Retinal pigment epithelial cell (primary cell): ENCODE measurements around the gene MIF.
"Not testable (repeated sequence)": the region's sequence is repeated elsewhere in the genome, so short reads cannot be mapped to it uniquely, and the experiment has no call there.

Experiments used
- DNase-seq: peaks from one replicate; pipeline ENCODE4 v3.0.0-alpha.2; 2010; ENCODE audit warnings: low read depth
- H3K4me3 ChIP-seq: 2 replicates; pipeline ENCODE4 v1.5.1; 2011; ENCODE audit warnings: mild to moderate bottlenecking, low read length, control low read depth, moderate library complexity
- TF ChIP-seq, protein P1 (sequence below): conservative IDR thresholded peaks from 2 replicates; pipeline ENCODE4 v1.5.1; 2011; ENCODE audit warnings: low read depth, low read length, control low read depth, inconsistent platforms

The MIF gene

DNA sequence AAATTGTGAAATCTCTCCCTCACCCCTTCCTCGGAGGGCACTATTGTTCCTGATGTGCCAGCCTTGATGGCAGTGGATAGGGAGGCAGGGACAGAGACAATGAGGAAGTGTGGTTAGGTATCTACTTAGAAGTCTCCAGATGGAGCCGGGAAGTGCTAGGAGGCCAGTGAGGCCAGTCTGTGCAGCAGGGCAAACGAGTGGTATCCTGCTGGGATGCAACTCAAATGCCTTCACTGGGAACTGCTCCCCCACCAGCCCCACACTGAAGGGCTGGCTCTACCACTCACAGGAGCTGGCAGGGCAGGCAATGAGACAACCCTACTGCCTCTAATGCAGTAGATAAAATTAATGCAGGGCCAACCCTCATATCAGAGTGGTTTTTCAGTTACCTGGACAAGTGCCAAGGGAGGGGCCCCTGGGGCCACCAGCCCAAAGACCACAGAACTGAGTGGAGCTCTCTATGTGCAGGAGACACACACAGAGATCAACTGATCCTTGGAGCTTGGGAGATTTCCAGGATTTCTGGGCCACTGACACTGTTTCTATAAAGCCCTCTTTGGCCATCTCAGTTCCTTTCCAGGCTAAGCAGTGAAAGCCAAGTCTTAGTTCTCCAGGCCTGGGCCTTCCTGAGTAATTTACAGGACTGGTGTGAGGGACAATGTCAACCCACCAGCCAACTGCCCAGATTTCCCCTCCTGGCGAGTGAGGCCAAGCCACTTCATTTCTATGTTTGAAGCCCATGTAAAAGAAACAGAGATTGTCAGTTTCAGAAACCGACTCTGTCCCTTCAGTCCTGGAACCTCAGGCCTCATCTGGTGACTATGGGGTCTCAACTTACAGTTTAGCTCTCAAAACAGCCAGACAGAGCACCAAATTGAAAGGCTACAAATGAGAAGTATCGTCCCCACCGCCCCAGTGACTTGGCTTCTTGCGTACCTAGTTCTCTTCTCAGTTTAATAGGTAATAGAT is 4.1 kb downstream of the MIF start:
- TF ChIP-seq, protein P1, sequence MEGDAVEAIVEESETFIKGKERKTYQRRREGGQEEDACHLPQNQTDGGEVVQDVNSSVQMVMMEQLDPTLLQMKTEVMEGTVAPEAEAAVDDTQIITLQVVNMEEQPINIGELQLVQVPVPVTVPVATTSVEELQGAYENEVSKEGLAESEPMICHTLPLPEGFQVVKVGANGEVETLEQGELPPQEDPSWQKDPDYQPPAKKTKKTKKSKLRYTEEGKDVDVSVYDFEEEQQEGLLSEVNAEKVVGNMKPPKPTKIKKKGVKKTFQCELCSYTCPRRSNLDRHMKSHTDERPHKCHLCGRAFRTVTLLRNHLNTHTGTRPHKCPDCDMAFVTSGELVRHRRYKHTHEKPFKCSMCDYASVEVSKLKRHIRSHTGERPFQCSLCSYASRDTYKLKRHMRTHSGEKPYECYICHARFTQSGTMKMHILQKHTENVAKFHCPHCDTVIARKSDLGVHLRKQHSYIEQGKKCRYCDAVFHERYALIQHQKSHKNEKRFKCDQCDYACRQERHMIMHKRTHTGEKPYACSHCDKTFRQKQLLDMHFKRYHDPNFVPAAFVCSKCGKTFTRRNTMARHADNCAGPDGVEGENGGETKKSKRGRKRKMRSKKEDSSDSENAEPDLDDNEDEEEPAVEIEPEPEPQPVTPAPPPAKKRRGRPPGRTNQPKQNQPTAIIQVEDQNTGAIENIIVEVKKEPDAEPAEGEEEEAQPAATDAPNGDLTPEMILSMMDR = no peak
- no peak overlapping the region for H3K4me3 ChIP-seq
- DNase-seq = no peak

DNA sequence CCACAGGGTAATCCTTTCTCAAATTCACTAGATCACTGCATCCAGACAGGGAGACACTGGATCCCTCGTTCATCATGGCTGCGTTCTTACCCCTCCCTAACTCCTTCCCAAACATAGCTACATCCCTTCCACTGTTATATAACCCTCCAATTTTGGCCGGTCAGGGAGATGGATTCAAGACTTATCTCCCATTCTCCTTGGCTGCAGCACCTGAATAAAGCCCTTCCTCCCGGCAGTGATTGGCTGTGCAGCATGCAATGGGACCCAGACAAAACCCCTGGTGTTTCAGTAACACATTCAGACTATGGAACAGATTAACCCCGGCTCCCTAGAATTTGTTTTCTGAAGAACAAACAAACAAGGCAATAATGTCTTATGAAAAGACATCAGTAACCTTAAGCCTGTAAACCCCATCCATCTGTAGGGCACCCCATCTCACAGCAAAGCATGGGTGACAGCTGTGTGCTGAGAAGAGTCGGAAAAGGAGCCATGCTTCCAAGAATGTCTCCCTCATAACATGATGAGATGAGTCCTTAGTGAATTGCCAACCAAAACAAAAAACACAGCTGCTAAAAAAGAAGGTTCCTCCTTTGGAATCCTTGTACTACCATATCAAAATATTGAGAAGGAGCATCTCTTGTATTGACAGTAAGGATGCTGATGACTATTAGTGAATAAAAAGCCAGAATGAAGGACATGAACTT is 5.0 kb downstream of the MIF start:
- H3K4me3 ChIP-seq = no peak overlapping the region
- no peak for DNase-seq
- TF ChIP-seq, protein P1 = no peak

DNA sequence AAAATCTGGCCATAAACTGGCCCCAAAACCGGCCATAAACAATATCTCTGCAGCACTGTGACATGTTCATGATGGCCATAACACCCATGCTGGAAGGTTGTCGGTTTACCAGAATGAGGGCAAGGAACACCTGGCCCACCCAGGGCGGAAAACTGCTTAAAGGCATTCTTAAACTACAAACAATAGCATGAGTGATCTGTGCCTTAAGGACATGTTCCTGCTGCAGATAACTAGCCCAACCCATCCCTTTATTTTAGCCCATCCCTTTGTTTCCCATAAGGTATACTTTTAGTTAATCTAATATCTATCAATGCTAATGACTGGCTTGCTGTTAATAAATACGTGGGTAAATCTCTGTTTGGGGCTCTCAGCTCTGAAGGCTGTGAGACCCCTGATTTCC is 6.0 kb downstream of the MIF start:
- not testable (repeated sequence) for DNase-seq, H3K4me3 ChIP-seq

DNA sequence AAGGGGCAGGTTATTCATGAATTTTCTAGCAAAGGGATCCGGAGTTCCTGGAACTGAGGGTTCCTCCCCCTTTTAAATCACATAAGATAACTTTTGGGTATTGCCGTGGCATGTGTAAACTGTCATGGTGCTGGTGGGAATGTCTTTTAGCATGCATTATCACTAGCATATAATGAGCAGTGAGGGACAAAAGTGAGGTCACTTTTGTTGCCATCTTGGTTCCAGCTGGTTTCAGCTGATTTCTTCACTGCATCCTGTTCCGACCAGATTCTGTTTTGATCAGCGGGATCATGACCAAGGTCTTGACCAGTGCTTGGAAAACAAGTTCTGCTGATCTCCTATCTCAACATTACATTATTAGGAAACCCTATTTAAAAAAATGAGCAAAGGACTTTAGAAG is 7.4 kb downstream of the MIF start:
- H3K4me3 ChIP-seq = no peak overlapping the region
- TF ChIP-seq, protein P1 = no peak
- DNase-seq = no peak

DNA sequence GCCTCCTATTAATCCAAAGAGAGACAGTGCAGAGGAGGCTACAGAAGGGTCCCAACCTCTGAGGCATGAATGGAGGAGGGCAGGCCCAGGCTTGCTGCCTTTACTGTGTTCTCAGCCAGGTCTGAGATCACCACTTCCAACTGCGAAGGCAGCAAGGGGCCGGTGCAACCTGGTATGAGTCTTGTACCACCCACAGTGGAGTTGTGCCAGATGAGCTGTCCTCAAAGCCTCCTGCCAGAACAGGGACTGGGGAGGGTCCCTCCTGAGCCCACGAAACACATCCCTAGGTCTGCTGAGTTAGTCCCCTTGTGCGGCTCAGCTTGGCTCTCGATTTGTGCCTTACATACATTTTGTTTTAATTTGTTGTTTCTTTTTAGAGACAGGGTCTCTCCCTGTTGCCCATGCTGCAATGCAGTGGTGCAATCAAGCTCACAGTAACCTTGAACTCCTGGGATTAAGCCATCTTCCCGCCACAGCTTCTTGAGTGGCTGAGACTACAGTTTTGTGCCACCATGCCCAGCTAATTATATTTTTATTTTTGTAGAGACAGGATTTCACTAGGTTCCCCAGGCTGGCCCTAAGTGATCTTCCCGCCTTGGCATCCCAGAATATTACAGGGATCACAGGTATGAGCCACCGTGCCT is 9.3 kb downstream of the MIF start:
- no peak for DNase-seq
- TF ChIP-seq, protein P1 = no peak
- H3K4me3 ChIP-seq = no peak overlapping the region

DNA sequence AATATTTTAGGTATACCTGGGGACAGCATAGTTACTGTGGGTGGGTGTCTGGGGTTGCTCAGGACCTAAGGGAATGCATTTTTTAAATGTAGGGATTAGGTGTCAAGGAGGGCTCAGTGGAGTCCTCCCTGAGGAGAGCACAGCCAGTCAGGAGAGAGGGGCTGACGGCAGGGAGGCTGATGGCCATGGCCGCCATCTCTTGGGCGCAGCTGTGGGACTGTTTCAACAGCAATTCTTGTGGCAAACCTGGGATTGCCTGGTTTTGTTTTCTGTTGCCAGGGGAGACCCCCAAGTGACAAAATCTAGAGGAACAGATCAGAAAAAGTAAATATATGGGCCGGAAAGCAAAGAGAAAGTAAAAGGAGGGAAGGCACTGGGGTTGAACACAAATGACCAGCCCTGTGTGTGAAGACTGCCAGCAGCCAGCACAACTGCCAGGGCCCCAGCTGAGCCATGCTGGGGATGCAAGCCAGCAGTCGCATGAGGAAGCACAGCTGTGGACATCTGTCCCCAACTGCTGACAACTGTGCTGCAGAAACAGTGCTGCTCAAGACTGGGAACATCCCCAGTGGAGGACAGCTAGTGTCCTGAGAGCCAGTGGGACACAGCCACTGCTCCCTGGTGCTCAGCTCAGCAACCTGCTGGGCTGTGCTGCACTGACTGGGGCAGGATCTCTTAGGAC is 10.5 kb downstream of the MIF start:
- TF ChIP-seq, protein P1 = no peak
- no peak for DNase-seq
- H3K4me3 ChIP-seq = no peak overlapping the region

DNA sequence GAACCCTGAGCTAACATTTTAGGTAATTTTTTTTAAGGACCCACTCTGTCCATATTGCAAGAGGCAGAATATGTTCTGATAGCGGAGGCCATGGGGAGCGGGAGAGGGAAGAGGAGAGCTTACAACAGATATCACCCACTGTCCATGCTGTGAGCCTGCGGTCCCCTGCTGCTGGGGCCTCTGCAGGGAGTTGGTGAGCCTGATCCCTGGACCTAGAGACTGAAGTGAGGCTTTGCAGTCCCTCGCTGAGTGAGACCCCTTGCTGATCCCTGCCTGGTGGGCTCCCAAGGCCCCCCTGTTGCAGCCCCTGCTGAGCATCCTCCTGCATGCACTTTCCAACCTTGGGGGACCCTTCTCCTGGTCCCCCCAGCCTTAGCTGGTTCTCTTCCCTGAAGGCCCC is 12.5 kb downstream of the MIF start:
- H3K4me3 ChIP-seq = no peak overlapping the region
- TF ChIP-seq, protein P1 = no peak
- DNase-seq = no peak

DNA sequence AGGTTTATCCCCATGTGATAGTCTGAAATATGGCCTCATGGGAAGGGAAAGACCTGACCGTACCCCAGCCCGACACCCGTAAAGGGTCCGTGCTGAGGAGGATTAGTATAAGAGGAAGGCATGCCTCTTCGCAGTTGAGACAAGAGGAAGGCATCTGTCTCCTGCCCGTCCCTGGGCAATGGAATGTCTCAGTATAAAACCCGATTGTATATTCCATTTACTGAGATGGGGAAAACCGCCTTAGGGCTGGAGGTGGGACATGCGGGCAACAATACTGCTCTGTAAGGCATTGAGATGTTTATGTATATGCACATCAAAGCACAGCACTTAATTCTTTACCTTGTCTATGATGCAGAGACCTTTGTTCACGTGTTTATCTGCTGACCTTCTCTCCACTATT is 13.2 kb downstream of the MIF start:
- H3K4me3 ChIP-seq, DNase-seq: not testable (repeated sequence)
